Keratinocyte (primary cell): ENCODE measurements around the gene SYF2.

ENCODE experiments used
- EZH2 ChIP-seq: IDR thresholded peaks from one replicate; pipeline ENCODE4 v1.6.1; 2012; ENCODE audit warnings: inconsistent platforms, mild to moderate bottlenecking, low read length, moderate library complexity
- TF ChIP-seq, protein P1 (sequence below), 3 experiments: IDR thresholded peaks in 1 of 3; conservative IDR thresholded peaks in 1 of 3; optimal IDR thresholded peaks in 1 of 3; 2 replicates in 2 of 3; 3 replicates in 1 of 3; pipeline versions ENCODE3 to v1.5.1; 2011; ENCODE audit warnings: low read length in 3 of 3, mild to moderate bottlenecking in 3 of 3, moderate library complexity in 2 of 3, control low read depth in 1 of 3, inconsistent platforms in 1 of 3; ENCODE audit not compliant: insufficient read depth in 2 of 3; ENCODE audit errors: extremely low read depth in 1 of 3

DNA sequence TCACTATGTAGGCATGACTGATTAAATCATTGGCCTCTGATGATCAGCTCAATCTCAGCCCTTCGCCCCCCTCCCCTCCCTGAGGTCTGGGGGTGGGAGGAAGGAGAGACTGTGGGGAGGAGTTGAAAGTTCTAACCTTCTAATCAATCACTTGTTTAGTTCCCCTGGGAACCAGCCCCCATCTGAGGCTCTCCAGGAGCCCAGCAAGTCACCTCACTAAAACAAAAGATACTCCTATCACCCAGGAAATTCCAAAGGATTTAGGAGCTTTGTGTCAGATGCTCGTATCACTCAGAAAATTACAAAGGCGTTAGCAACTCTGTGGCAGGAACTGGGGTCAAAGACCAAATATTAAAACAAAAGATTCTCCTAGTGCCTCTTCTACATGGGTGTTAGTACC lies 21.6 kb downstream of the SYF2 start:
- TF ChIP-seq, protein P1, sequence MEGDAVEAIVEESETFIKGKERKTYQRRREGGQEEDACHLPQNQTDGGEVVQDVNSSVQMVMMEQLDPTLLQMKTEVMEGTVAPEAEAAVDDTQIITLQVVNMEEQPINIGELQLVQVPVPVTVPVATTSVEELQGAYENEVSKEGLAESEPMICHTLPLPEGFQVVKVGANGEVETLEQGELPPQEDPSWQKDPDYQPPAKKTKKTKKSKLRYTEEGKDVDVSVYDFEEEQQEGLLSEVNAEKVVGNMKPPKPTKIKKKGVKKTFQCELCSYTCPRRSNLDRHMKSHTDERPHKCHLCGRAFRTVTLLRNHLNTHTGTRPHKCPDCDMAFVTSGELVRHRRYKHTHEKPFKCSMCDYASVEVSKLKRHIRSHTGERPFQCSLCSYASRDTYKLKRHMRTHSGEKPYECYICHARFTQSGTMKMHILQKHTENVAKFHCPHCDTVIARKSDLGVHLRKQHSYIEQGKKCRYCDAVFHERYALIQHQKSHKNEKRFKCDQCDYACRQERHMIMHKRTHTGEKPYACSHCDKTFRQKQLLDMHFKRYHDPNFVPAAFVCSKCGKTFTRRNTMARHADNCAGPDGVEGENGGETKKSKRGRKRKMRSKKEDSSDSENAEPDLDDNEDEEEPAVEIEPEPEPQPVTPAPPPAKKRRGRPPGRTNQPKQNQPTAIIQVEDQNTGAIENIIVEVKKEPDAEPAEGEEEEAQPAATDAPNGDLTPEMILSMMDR (optimal IDR thresholded peaks at IDR 0.05 in 1 of 3, IDR thresholded peaks at IDR 0.05 in 1 of 3, conservative IDR thresholded peaks at IDR 0.05 in 1 of 3; ENCODE audit: extremely low read depth in 1 of 3, insufficient read depth in 2 of 3, low read length in 3 of 3): no peak
- TF ChIP-seq EZH2: no peak
